H9 (cell line): ENCODE results near the gene TMSB4X. TPM values are rescaled to one million over a fixed set of nuclear protein-coding genes. Genes with fewer than 3 reads are reported as not detected.

Experiments used
- DNase-seq: peaks from one replicate; pipeline ENCODE4 v3.0.0-alpha.2; 2017
- H2AFZ ChIP-seq: one replicate; pipeline ENCODE4 v1.6.1; 2013; ENCODE audit warnings: mild to moderate bottlenecking, low read length, control low read depth, moderate library complexity
- H2AK5ac ChIP-seq: 2 replicates; pipeline ENCODE4 v1.6.1; 2013; ENCODE audit warnings: low read length, control low read depth, mixed read lengths; ENCODE audit not compliant: insufficient read length
- H2BK120ac ChIP-seq: one replicate; pipeline ENCODE4 v1.6.1; 2013; ENCODE audit warnings: low read depth, mild to moderate bottlenecking, low read length, control low read depth, inconsistent platforms; ENCODE audit not compliant: poor library complexity, severe bottlenecking
- H2BK12ac ChIP-seq: 2 replicates; pipeline ENCODE4 v1.6.1; 2013; ENCODE audit warnings: low read length, control low read depth, mixed read lengths, low read depth; ENCODE audit not compliant: insufficient read length
- H2BK15ac ChIP-seq: 2 replicates; pipeline ENCODE4 v1.6.1; 2013; ENCODE audit warnings: low read depth, low read length, control low read depth
- H2BK20ac ChIP-seq: one replicate; pipeline ENCODE4 v1.6.1; 2013; ENCODE audit warnings: low read depth, mild to moderate bottlenecking, low read length, control low read depth, inconsistent platforms; ENCODE audit not compliant: poor library complexity, severe bottlenecking
- H2BK5ac ChIP-seq: 2 replicates; pipeline ENCODE4 v1.6.1; 2013; ENCODE audit warnings: low read length, control low read depth, mixed read lengths; ENCODE audit not compliant: insufficient read length
- H3K14ac ChIP-seq: 2 replicates; pipeline ENCODE4 v1.6.1; 2013; ENCODE audit warnings: low read length, control low read depth; ENCODE audit not compliant: insufficient read depth
- H3K18ac ChIP-seq: 2 replicates; pipeline ENCODE4 v1.6.1; 2013; ENCODE audit warnings: low read depth, mild to moderate bottlenecking, mixed read lengths, low read length, control low read depth; ENCODE audit not compliant: insufficient read length
- H3K23ac ChIP-seq: 2 replicates; pipeline ENCODE4 v1.6.1; 2013; ENCODE audit warnings: low read length, control low read depth, mixed read lengths, low read depth; ENCODE audit not compliant: insufficient read length
- H3K23me2 ChIP-seq: 2 replicates; pipeline ENCODE4 v1.6.1; 2013; ENCODE audit warnings: low read depth, mild to moderate bottlenecking, mixed read lengths, low read length, control low read depth; ENCODE audit not compliant: insufficient read length, poor library complexity, severe bottlenecking
- H3K27ac ChIP-seq: 2 replicates; pipeline ENCODE4 v1.5.1; 2013; ENCODE audit warnings: low read length, control low read depth, mixed read lengths, low read depth; ENCODE audit not compliant: insufficient read length
- H3K27me3 ChIP-seq: 2 replicates; pipeline ENCODE4 v1.6.1; 2013; ENCODE audit warnings: low read length, control low read depth, inconsistent platforms; ENCODE audit not compliant: insufficient read depth
- H3K4ac ChIP-seq: 2 replicates; pipeline ENCODE4 v1.6.1; 2013; ENCODE audit warnings: low read depth, mild to moderate bottlenecking, control low read depth, inconsistent platforms, low read length, moderate library complexity
- H3K4me1 ChIP-seq: 2 replicates; pipeline ENCODE4 v1.6.1; 2013; ENCODE audit warnings: low read length, control low read depth, inconsistent platforms; ENCODE audit not compliant: insufficient read depth
- H3K4me2 ChIP-seq: 2 replicates; pipeline ENCODE4 v1.6.1; 2013; ENCODE audit warnings: low read length, control low read depth, mixed read lengths; ENCODE audit not compliant: insufficient read length, insufficient read depth
- H3K56ac ChIP-seq: 2 replicates; pipeline ENCODE4 v1.6.1; 2013; ENCODE audit warnings: low read depth, mild to moderate bottlenecking, mixed read lengths, low read length, control low read depth; ENCODE audit not compliant: insufficient read length
- H3K79me1 ChIP-seq: 2 replicates; pipeline ENCODE4 v1.6.1; 2013; ENCODE audit warnings: low read depth, mild to moderate bottlenecking, moderate library complexity, low read length, control low read depth, inconsistent platforms; ENCODE audit not compliant: insufficient read depth, poor library complexity, severe bottlenecking
- H3K79me2 ChIP-seq: 2 replicates; pipeline ENCODE4 v1.6.1; 2013; ENCODE audit warnings: low read length, control low read depth, inconsistent platforms; ENCODE audit not compliant: insufficient read depth
- H3K9ac ChIP-seq: 2 replicates; pipeline ENCODE4 v1.6.1; 2013; ENCODE audit warnings: low read length, control low read depth, mixed read lengths; ENCODE audit not compliant: insufficient read length; ENCODE audit errors: extremely low read depth
- H3K9me3 ChIP-seq: one replicate; pipeline ENCODE4 v1.6.1; 2013; ENCODE audit warnings: low read depth, low read length, inconsistent platforms; ENCODE audit not compliant: control insufficient read depth
- H3T11ph ChIP-seq: one replicate; pipeline ENCODE4 v1.6.1; 2013; ENCODE audit warnings: mild to moderate bottlenecking, low read length, control low read depth, inconsistent platforms
- H4K20me1 ChIP-seq: one replicate; pipeline ENCODE4 v1.6.1; 2013; ENCODE audit not compliant: control insufficient read depth, insufficient read length, insufficient read depth
- H4K5ac ChIP-seq: 2 replicates; pipeline ENCODE4 v1.6.1; 2013; ENCODE audit warnings: low read depth, mild to moderate bottlenecking, mixed read lengths, low read length, control low read depth; ENCODE audit not compliant: insufficient read length
- H4K8ac ChIP-seq: replicated peaks from 2 replicates; pipeline ENCODE4 v1.6.1; 2013; ENCODE audit warnings: low read length, control low read depth, mixed read lengths, low read depth; ENCODE audit not compliant: insufficient read length
- H4K91ac ChIP-seq: 2 replicates; pipeline ENCODE4 v1.6.1; 2013; ENCODE audit warnings: low read depth, mild to moderate bottlenecking, moderate library complexity, mixed read lengths, low read length, control low read depth; ENCODE audit not compliant: insufficient read length
- H3K27ac Mint-ChIP-seq, 3 experiments: 2 replicates in 2 of 3; 3 replicates in 1 of 3; pipeline ENCODE4 v1.8.0; 2020 to 2021; ENCODE audit warnings: mixed read lengths in 3 of 3, mild to moderate bottlenecking in 1 of 3, moderate library complexity in 1 of 3
- H3K27me3 Mint-ChIP-seq: 2 replicates; pipeline ENCODE4 v1.8.0; 2021; ENCODE audit warnings: low read depth, mild to moderate bottlenecking, moderate library complexity, mixed read lengths
- H3K36me3 Mint-ChIP-seq, 3 experiments: 2 replicates in 2 of 3; 3 replicates in 1 of 3; pipeline ENCODE4 v1.8.0; 2020 to 2021; ENCODE audit warnings: low read depth in 3 of 3, mixed read lengths in 3 of 3; ENCODE audit not compliant: insufficient read depth in 1 of 3
- H3K4me1 Mint-ChIP-seq, 2 experiments: 2 replicates each; pipeline ENCODE4 v1.8.0; 2020; ENCODE audit warnings: mixed read lengths in 2 of 2
- H3K4me3 Mint-ChIP-seq, 2 experiments: 2 replicates in 1 of 2; 3 replicates in 1 of 2; pipeline ENCODE4 v1.8.0; 2020 to 2021; ENCODE audit warnings: mild to moderate bottlenecking in 2 of 2, mixed read lengths in 2 of 2, moderate library complexity in 1 of 2
- H3K9me3 Mint-ChIP-seq, 2 experiments: 2 replicates in 1 of 2; 3 replicates in 1 of 2; pipeline ENCODE4 v1.8.0; 2020; ENCODE audit warnings: mild to moderate bottlenecking in 2 of 2, mixed read lengths in 2 of 2, moderate library complexity in 1 of 2
- WGBS: extraction: QIAGEN DNeasy Blood & Tissue Kit; methylation state at CpG from one replicate; pipeline ENCODE4 v1.1.7; 2013; ENCODE audit warnings: missing lambda C conversion rate, low lambda C conversion rate, mixed read lengths; ENCODE audit not compliant: insufficient read length; ENCODE audit errors: extremely low coverage; 5-methylcytosine and 5-hydroxymethylcytosine counted together
- total RNA-seq: library from RNA; stranded (reverse); gene quantifications from 2 replicates; pipeline ENCODE4 v1.2.1, GENCODE V29; 2021
- TF ChIP-seq, protein P1 (sequence below): fragments of 200-600 bp; sonication (generic); conservative IDR thresholded peaks from 3 replicates; pipeline ENCODE4 v1.8.0; 2021; ENCODE audit warnings: antibody characterized with exemption, mild to moderate bottlenecking

Gene TMSB4X
- total RNA-seq, 1 experiment from 2014 or later: 2,733 TPM

DNA sequence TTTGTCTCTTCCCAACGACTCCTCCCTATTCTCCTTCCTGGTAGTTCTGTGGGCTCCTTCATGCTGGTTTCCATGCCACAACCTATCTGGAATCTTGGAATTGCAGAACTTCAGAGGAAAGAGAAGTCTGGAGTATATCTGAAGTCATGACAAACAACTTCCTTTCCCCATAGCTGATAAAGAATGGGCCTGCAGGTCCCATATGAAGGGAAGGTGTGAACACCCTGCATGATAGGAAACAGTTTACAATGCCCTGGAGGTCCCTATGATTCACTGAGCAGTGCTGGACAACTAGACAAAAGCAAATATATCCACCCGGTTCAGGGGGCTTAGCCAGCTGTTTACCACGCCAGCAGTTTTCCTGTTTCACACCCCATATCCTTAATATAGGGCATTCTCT is 50.1 kb downstream of the TMSB4X start:
- Histone ChIP-seq H2BK5ac (no peak overlapping the region), H3K79me2 (no peaks in the 10 kb centered on the region), H3K4me2 (no peak overlapping the region), H2BK120ac (no peak overlapping the region), H3K9me3 (peaks cover 5% of the 10 kb centered on the region), H3K18ac (no peak overlapping the region), H3K27ac (no peak overlapping the region), H3K56ac (no peak overlapping the region), H4K8ac (no peak overlapping the region), H3K9ac (no peak overlapping the region), H3K23ac (no peak overlapping the region), H2BK15ac (no peak overlapping the region), H3K4me1 (peaks cover 7% of the 10 kb centered on the region), H3T11ph (no peak overlapping the region), H3K79me1 (no peaks in the 10 kb centered on the region), H4K91ac (no peak overlapping the region), H4K20me1 (no peaks in the 10 kb centered on the region), H3K4ac (no peak overlapping the region), H2BK12ac (no peak overlapping the region), H3K14ac (no peak overlapping the region), H2AFZ (no peak overlapping the region), H2AK5ac (no peak overlapping the region), H3K27me3 (no peaks in the 10 kb centered on the region), H2BK20ac (no peak overlapping the region), H4K5ac (no peak overlapping the region), H3K23me2 (no peaks in the 10 kb centered on the region)
- no CpG with 5 or more reads among the region's 3 CpGs for WGBS
- Mint-ChIP-seq H3K4me3 (no peak overlapping the region), H3K4me1 (peaks cover 25 to 33% of the 10 kb centered on the region in 2 experiments), H3K36me3 (peaks cover 0 to 1% (median 0%) of the 10 kb centered on the region in 3 experiments; a peak in 1 of 7 replicates), H3K27me3 (no peaks in the 10 kb centered on the region), H3K27ac (no peak overlapping the region), H3K9me3 (peaks cover 54 to 62% of the 10 kb centered on the region in 2 experiments)
- TF ChIP-seq, protein P1, sequence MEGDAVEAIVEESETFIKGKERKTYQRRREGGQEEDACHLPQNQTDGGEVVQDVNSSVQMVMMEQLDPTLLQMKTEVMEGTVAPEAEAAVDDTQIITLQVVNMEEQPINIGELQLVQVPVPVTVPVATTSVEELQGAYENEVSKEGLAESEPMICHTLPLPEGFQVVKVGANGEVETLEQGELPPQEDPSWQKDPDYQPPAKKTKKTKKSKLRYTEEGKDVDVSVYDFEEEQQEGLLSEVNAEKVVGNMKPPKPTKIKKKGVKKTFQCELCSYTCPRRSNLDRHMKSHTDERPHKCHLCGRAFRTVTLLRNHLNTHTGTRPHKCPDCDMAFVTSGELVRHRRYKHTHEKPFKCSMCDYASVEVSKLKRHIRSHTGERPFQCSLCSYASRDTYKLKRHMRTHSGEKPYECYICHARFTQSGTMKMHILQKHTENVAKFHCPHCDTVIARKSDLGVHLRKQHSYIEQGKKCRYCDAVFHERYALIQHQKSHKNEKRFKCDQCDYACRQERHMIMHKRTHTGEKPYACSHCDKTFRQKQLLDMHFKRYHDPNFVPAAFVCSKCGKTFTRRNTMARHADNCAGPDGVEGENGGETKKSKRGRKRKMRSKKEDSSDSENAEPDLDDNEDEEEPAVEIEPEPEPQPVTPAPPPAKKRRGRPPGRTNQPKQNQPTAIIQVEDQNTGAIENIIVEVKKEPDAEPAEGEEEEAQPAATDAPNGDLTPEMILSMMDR: no peak
- no peak for DNase-seq

Other genes with a start within 250 kb of the TMSB4X start
- 28.0 and 34.6 TPM in 2 replicates for gene PRPS2, start 183.7 kb upstream of the TMSB4X start, total RNA-seq
- gene TLR7, start 108.0 kb upstream of the TMSB4X start, total RNA-seq: not detected in 2 replicates
- gene TLR8, start 68.5 kb upstream of the TMSB4X start, total RNA-seq: not detected in 2 replicates
- 0.09 TPM in 1 of 2 replicates, not detected in the other for gene FAM9C, start 69.5 kb downstream of the TMSB4X start, total RNA-seq